AG04450 (cell line): ENCODE results near the gene HYAL1. TPM values are rescaled to one million over a fixed set of nuclear protein-coding genes. Genes with fewer than 3 reads are reported as not detected.

Source experiments
- CTCF ChIA-PET: fragments of 300-600, 350-600 bp; formaldehyde crosslinking; extraction: SDS; loops from one replicate; lab custom pipeline; 2022; ENCODE audit warnings: antibody characterized with exemption, inconsistent platforms; lab: Charles Lee
- POLR2A ChIA-PET: fragments of 350-600 bp; formaldehyde crosslinking; extraction: SDS; loops from one replicate; lab custom pipeline; 2021; ENCODE audit warnings: antibody characterized with exemption, inconsistent platforms; lab: Yijun Ruan, JAX
- DNase-seq: peaks from one replicate; pipeline ENCODE4 v3.0.0-alpha.2; 2011; ENCODE audit warnings: low read depth, low spot score
- H3K27ac ChIP-seq: one replicate; pipeline ENCODE4 v1.5.1; 2012; ENCODE audit warnings: low read depth, low read length, control low read depth
- H3K27me3 ChIP-seq: one replicate; pipeline ENCODE4 v1.6.0; 2012; ENCODE audit warnings: low read length; ENCODE audit not compliant: control insufficient read depth, insufficient read depth
- H3K4me3 ChIP-seq: 2 replicates; pipeline ENCODE4 v1.5.1; 2011; ENCODE audit warnings: mild to moderate bottlenecking, low read depth, low read length, control low read depth
- H3K9me3 ChIP-seq: 2 replicates; pipeline ENCODE4 v1.5.1; 2012; ENCODE audit warnings: low read length; ENCODE audit not compliant: control insufficient read depth, insufficient read depth
- polyA plus RNA-seq: library from polyadenylated mRNA; depleted of rRNA; stranded (reverse); fragments of >200 nt; gene quantifications from 2 replicates; pipeline ENCODE4 v1.2.3, GENCODE V29; 2011
- TF ChIP-seq, protein P1 (sequence below): IDR thresholded peaks from 2 replicates; pipeline ENCODE4 v1.5.1; 2011; ENCODE audit warnings: low read depth, low read length, control low read depth, inconsistent platforms

The HYAL1 gene
- polyA plus RNA-seq, 1 experiment, result 0.32 TPM

DNA sequence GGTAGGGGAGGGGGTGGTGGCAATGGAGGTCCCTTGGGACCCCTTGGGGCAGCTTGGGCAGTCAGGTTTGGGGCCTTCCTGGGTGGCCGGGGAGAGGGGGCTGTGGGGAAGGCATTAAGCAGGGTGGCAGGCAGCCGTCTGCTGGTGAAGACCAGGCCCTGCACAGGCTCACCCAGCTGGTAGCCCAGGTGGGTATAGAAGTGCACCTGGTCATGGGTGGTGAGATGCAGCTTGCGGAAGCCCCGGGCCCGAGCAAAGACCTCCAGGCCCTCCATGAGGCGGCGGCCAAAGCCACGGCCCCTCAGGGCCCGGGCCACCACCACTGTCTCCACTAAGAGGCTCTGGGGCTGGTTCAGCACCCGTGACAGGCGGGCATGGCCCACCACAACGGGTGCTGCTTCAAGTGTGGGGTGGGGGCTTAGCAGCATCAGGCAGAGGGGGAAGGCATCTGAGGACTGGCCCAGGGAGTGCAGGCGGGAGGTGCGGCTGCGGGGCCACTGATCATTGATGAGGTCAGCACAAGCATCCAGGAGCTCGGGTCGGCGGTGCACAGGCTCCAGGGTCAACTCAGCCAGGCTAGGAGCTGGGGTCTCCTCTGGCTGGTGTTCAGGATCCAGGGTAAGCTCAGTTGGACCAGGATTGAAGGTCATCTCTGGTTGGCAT is 6.5 kb downstream of the HYAL1 start:
- H3K27ac ChIP-seq, result no peak overlapping the region
- no peaks in the 10 kb centered on the region for H3K27me3 ChIP-seq
- ChIA-PET CTCF (interaction anchor here (0.7 to 1.6 kb wide), 2 partner anchors 50 to 70 kb away, joined by 3 to 4 read pairs; no protein-coding TSS in a partner anchor), POLR2A (no interaction called here)
- DNase-seq, result no peak
- H3K9me3 ChIP-seq, result no peaks in the 10 kb centered on the region; the same call in 1 of the 2 replicates
- no peak overlapping the region for H3K4me3 ChIP-seq
- TF ChIP-seq, protein P1, sequence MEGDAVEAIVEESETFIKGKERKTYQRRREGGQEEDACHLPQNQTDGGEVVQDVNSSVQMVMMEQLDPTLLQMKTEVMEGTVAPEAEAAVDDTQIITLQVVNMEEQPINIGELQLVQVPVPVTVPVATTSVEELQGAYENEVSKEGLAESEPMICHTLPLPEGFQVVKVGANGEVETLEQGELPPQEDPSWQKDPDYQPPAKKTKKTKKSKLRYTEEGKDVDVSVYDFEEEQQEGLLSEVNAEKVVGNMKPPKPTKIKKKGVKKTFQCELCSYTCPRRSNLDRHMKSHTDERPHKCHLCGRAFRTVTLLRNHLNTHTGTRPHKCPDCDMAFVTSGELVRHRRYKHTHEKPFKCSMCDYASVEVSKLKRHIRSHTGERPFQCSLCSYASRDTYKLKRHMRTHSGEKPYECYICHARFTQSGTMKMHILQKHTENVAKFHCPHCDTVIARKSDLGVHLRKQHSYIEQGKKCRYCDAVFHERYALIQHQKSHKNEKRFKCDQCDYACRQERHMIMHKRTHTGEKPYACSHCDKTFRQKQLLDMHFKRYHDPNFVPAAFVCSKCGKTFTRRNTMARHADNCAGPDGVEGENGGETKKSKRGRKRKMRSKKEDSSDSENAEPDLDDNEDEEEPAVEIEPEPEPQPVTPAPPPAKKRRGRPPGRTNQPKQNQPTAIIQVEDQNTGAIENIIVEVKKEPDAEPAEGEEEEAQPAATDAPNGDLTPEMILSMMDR, result no peak

DNA sequence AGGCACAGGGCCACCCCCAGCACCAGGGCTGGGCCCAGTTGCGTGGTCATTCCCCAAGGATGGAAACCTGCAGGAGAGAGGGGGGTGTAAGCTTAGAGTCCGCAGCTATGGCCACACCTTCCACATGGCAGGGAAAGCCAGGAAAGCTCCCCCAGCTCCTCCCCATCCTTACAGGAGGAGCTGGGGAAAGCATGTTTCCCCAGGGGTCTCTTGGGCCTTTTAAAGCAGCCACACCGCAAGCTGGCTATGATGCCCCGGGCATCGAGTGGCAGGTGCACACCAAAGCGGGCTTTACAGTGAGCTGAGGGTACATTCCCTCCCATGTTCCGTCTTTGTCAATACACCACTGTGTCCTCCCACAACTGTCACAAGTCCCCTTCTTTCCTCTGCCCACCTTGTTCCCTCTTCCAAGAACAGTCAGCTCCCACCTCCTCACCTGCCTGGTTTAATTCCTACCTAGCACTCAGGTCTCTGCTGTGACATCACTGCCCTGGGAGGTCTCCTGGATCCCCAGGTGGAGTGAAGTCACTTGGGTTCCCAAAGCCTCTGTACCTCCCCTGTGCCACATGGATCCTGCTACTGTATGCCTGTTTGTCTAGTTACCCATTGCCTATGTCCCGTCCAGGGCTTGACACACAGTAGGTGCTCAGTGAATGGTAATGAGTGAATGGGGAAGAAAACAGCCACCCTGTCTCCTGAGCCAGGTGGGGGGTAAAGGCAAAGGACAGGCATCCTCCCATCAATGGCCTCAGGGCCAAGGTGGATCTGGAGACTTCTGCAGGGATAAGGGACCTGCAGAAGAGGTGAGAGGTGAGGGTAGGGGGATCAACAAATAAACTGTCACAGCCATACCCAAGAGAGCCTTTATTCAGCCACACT is 7.6 kb downstream of the HYAL1 start:
- H3K27me3 ChIP-seq, result no peaks in the 10 kb centered on the region
- no peaks in the 10 kb centered on the region; the same call in 1 of the 2 replicates for H3K9me3 ChIP-seq
- TF ChIP-seq, protein P1, result no peak
- H3K27ac ChIP-seq, result no peak overlapping the region
- POLR2A ChIA-PET, result interaction anchor here (1.1 kb wide), 1 partner anchor 12 kb away, joined by 3 read pairs; no protein-coding TSS in a partner anchor
- H3K4me3 ChIP-seq, result no peak overlapping the region
- no peak for DNase-seq
- CTCF ChIA-PET, result interaction anchor here (1.2 kb wide), 1 partner anchor 21 kb away, joined by 4 read pairs; no protein-coding TSS in a partner anchor

- Histone ChIP-seq H3K9me3 (no peaks in the 10 kb centered on the region; the same call in 1 of the 2 replicates), H3K27me3 (no peaks in the 10 kb centered on the region), H3K4me3 (no peak overlapping the region), H3K27ac (no peak overlapping the region)
- DNase-seq, result no peak
- TF ChIP-seq, protein P1, result no peak
- ChIA-PET CTCF (interaction anchor here (1.2 kb wide), 1 partner anchor 20 kb away, joined by 4 read pairs; no protein-coding TSS in a partner anchor), POLR2A (interaction anchor here (1.1 kb wide), 1 partner anchor 11 kb away, joined by 3 read pairs; no protein-coding TSS in a partner anchor)
These were observed 8.6 kb downstream of the HYAL1 start for GRCh38 chr3:50294492-50295403.

GRCh38 chr3:50294089-50294488 is 9.3 kb downstream of the HYAL1 start:
- TF ChIP-seq, protein P1, result no peak
- ChIA-PET POLR2A (interaction anchor here (1.1 kb wide), 1 partner anchor 10 kb away, joined by 3 read pairs; no protein-coding TSS in a partner anchor), CTCF (interaction anchor here (0.6 kb wide), 1 partner anchor 27 kb away, joined by 3 read pairs; no protein-coding TSS in a partner anchor)
- Histone ChIP-seq H3K27ac (no peak overlapping the region), H3K9me3 (no peaks in the 10 kb centered on the region; the same call in 1 of the 2 replicates), H3K27me3 (no peaks in the 10 kb centered on the region), H3K4me3 (no peak overlapping the region)
- no peak for DNase-seq
